Inflammatory macrophage (primary cell): ENCODE measurements around the gene DNMT3A.

ENCODE experiments used
- DNase-seq, 2 donors: peaks; one replicate each; pipeline ENCODE4 v3.0.0-alpha.2; 2020 to 2022
- total RNA-seq, 18 experiments: gene quantifications; one replicate each; lab custom pipeline; 2026; ENCODE audit warnings: mixed read lengths in 6 of 18, inconsistent platforms in 2 of 18; lab: John Stamatoyannopoulos, UW

DNMT3A gene
- 14.6 to 103 (median 70.1) reads per million in 18 experiments for total RNA-seq

- peak; percentile 16 to 34 for DNase-seq
Observed at GRCh38 chr2:25341753-25342371, at the start of gene DNMT3A. Gene DNMT3A (minus strand): TSS chr2:25341925. CDS start chr2:25313984, 27,941 bp downstream.

- DNase-seq, result no peak
Observed at GRCh38 chr2:25389161-25389560, 47.4 kb upstream of the DNMT3A start.

- DNase-seq, result no peak
Observed at GRCh38 chr2:25388491-25388890, 46.8 kb upstream of the DNMT3A start.

- DNase-seq, result no peak
Observed at GRCh38 chr2:25387876-25388449, 46.2 kb upstream of the DNMT3A start.

GRCh38 chr2:25386971-25387875, 45.5 kb upstream of the DNMT3A start:
- peak in 1 of 2 donors; percentile 12 for DNase-seq

GRCh38 chr2:25385910-25386309, 44.2 kb upstream of the DNMT3A start:
- DNase-seq, result no peak

- DNase-seq, result no peak
Observed at GRCh38 chr2:25383806-25384205, 42.1 kb upstream of the DNMT3A start.

- DNase-seq, result peak; percentile 55 to 67
Observed at GRCh38 chr2:25381502-25381901, 39.8 kb upstream of the DNMT3A start.

GRCh38 chr2:25380586-25381375, 39.1 kb upstream of the DNMT3A start:
- no peak for DNase-seq

GRCh38 chr2:25380023-25380422, 38.3 kb upstream of the DNMT3A start:
- no peak for DNase-seq

GRCh38 chr2:25379535-25379934, 37.8 kb upstream of the DNMT3A start:
- DNase-seq, result no peak

GRCh38 chr2:25378731-25379490, 37.2 kb upstream of the DNMT3A start:
- peak; percentile 13 to 73 for DNase-seq

GRCh38 chr2:25377822-25378421, 36.2 kb upstream of the DNMT3A start:
- DNase-seq, result peak in 1 of 2 donors; percentile 22

GRCh38 chr2:25376750-25377621, 35.3 kb upstream of the DNMT3A start:
- peak; percentile 76 to 84 for DNase-seq

- DNase-seq, result no peak
Observed at GRCh38 chr2:25375989-25376545, 34.3 kb upstream of the DNMT3A start.

GRCh38 chr2:25375371-25375988, 33.8 kb upstream of the DNMT3A start:
- peak in 1 of 2 donors; percentile 20 for DNase-seq

GRCh38 chr2:25374827-25375226, 33.1 kb upstream of the DNMT3A start:
- no peak for DNase-seq

- DNase-seq, result no peak
Observed at GRCh38 chr2:25374411-25374810, 32.7 kb upstream of the DNMT3A start.

GRCh38 chr2:25373269-25373981, 31.7 kb upstream of the DNMT3A start:
- no peak for DNase-seq
